ENCODE data around the gene TIMM29.

Gene TIMM29

GRCh38 chr19:10920288-10920655 is 8.3 kb upstream of the TIMM29 start:
- H3K4me3 ChIP-seq (ENCODE audit: low read depth, low read length): no peak overlapping the region
- TF ChIP-seq CTCF (IDR thresholded peaks at IDR 0.05; ENCODE audit: borderline replicate concordance, insufficient read depth, low read depth, low read length): no peak

GRCh38 chr19:10920781-10921180 is 7.8 kb upstream of the TIMM29 start:
- TF ChIP-seq CTCF (IDR thresholded peaks at IDR 0.05; ENCODE audit: borderline replicate concordance, insufficient read depth, low read depth, low read length): no peak

GRCh38 chr19:10921199-10921909 is 7.3 kb upstream of the TIMM29 start:
- H3K4me3 ChIP-seq (ENCODE audit: low read depth, low read length): no peak overlapping the region
- no peak for TF ChIP-seq CTCF (IDR thresholded peaks at IDR 0.05; ENCODE audit: borderline replicate concordance, insufficient read depth, low read depth, low read length)

More at GRCh38 chr19:10920781-10921180, 7.8 kb upstream of the TIMM29 start:
- no peak overlapping the region for H3K4me3 ChIP-seq (ENCODE audit: low read depth, low read length)

GRCh38 chr19:10921910-10922637 is 6.5 kb upstream of the TIMM29 start:
- no peak for TF ChIP-seq CTCF (IDR thresholded peaks at IDR 0.05; ENCODE audit: borderline replicate concordance, insufficient read depth, low read depth, low read length)
- no peak overlapping the region for H3K4me3 ChIP-seq (ENCODE audit: low read depth, low read length)

- no peak for TF ChIP-seq CTCF (IDR thresholded peaks at IDR 0.05; ENCODE audit: borderline replicate concordance, insufficient read depth, low read depth, low read length)
- H3K4me3 ChIP-seq (ENCODE audit: low read depth, low read length): no peak overlapping the region
Observed at GRCh38 chr19:10922638-10923014, 6.0 kb upstream of the TIMM29 start.

- no peak for TF ChIP-seq CTCF (IDR thresholded peaks at IDR 0.05; ENCODE audit: borderline replicate concordance, insufficient read depth, low read depth, low read length)
- no peak overlapping the region for H3K4me3 ChIP-seq (ENCODE audit: low read depth, low read length)
Observed at GRCh38 chr19:10923260-10924112, 5.1 kb upstream of the TIMM29 start.

Data from GM12875 (cell line).